ENCODE results near the gene FTO. TPM values are rescaled to one million over a fixed set of nuclear protein-coding genes. Genes with fewer than 3 reads are reported as not detected.
A peak's percentile ranks its signal among the peaks of the same experiment; 100 is the strongest.

Gene FTO
- total RNA-seq, 1 donor from 2014 or later: 98.6 TPM

GRCh38 chr16:53769185-53769584, 65.2 kb downstream of the FTO start:
- intact Hi-C loops (cut with DNase I): no loop called here
- H3K27me3 ChIP-seq (ENCODE audit: low read depth): no peaks in the 10 kb centered on the region
- H3K4me3 ChIP-seq: no peak overlapping the region
- no peaks in the 10 kb centered on the region for H3K9me3 ChIP-seq
- no peak for ATAC-seq
- H3K36me3 ChIP-seq: no peaks in the 10 kb centered on the region
- DNase-seq: no peak
- peaks cover 55% of the 10 kb centered on the region for H3K4me1 ChIP-seq
- peak overlapping the region; percentile 34 for H3K27ac ChIP-seq
- TF ChIP-seq CTCF (IDR thresholded peaks at IDR 0.05): no peak

- H3K27me3 ChIP-seq (ENCODE audit: low read depth): no peaks in the 10 kb centered on the region
- no peak for TF ChIP-seq CTCF (IDR thresholded peaks at IDR 0.05)
- DNase-seq (no peak), ATAC-seq (peak in 1 of 2 donors; percentile 28)
- peak overlapping the region; percentile 37 for H3K27ac ChIP-seq
- H3K36me3 ChIP-seq: no peaks in the 10 kb centered on the region
- no peaks in the 10 kb centered on the region for H3K9me3 ChIP-seq
- H3K4me1 ChIP-seq: peaks cover 61% of the 10 kb centered on the region
- H3K4me3 ChIP-seq: no peak overlapping the region
- intact Hi-C loops (cut with DNase I): no loop called here
These were observed 65.8 kb downstream of the FTO start for GRCh38 chr16:53769787-53770186.

- ATAC-seq: peak in 1 of 2 donors; percentile 6
These were observed 66.7 kb downstream of the FTO start for GRCh38 chr16:53770641-53771040.

GRCh38 chr16:53771655-53772497, 67.9 kb downstream of the FTO start:
- H3K27ac ChIP-seq: no peak overlapping the region
- TF ChIP-seq CTCF (IDR thresholded peaks at IDR 0.05): no peak
- no peaks in the 10 kb centered on the region for H3K36me3 ChIP-seq
- no peak overlapping the region for H3K4me3 ChIP-seq
- no peak for DNase-seq
- H3K9me3 ChIP-seq: no peaks in the 10 kb centered on the region
- intact Hi-C loops (cut with DNase I): no loop called here
- no peaks in the 10 kb centered on the region for H3K27me3 ChIP-seq (ENCODE audit: low read depth)
- H3K4me1 ChIP-seq: peaks cover 82% of the 10 kb centered on the region
- ATAC-seq: no peak

More at GRCh38 chr16:53770641-53771040, 66.7 kb downstream of the FTO start:
- H3K4me1 ChIP-seq: peaks cover 70% of the 10 kb centered on the region
- no peak for TF ChIP-seq CTCF (IDR thresholded peaks at IDR 0.05)
- no peak overlapping the region for H3K4me3 ChIP-seq
- intact Hi-C loops (cut with DNase I): no loop called here
- H3K27me3 ChIP-seq (ENCODE audit: low read depth): no peaks in the 10 kb centered on the region
- H3K27ac ChIP-seq: peak overlapping the region; percentile 37
- no peaks in the 10 kb centered on the region for H3K36me3 ChIP-seq
- DNase-seq: no peak
- H3K9me3 ChIP-seq: no peaks in the 10 kb centered on the region

GRCh38 chr16:53773150-53773846, 69.3 kb downstream of the FTO start:
- peak overlapping the region; percentile 51 for H3K27ac ChIP-seq
- H3K9me3 ChIP-seq: no peaks in the 10 kb centered on the region
- no peaks in the 10 kb centered on the region for H3K27me3 ChIP-seq (ENCODE audit: low read depth)
- TF ChIP-seq CTCF (IDR thresholded peaks at IDR 0.05): peak; percentile 60
- DNase-seq (no peak), ATAC-seq (peak; percentile 87 to 88)
- no peak overlapping the region for H3K4me3 ChIP-seq
- no peaks in the 10 kb centered on the region for H3K36me3 ChIP-seq
- intact Hi-C loops (cut with DNase I): no loop called here
- peaks cover 88% of the 10 kb centered on the region for H3K4me1 ChIP-seq

All from lower lobe of right lung (tissue), 2 donors.